GM18517 (cell line): ENCODE results near the gene SLC35F4.
"Not testable (repeated sequence)": the region's sequence is repeated elsewhere in the genome, so short reads cannot be mapped to it uniquely, and the experiment has no call there.

ENCODE experiments used
- ATAC-seq: cut with Tn5 transposase; IDR thresholded peaks from one replicate; pipeline ENCODE4 v1.9.1; 2021; ENCODE audit warnings: mild to moderate bottlenecking, moderate library complexity; ENCODE audit not compliant: unreplicated experiment

SLC35F4 gene

DNA sequence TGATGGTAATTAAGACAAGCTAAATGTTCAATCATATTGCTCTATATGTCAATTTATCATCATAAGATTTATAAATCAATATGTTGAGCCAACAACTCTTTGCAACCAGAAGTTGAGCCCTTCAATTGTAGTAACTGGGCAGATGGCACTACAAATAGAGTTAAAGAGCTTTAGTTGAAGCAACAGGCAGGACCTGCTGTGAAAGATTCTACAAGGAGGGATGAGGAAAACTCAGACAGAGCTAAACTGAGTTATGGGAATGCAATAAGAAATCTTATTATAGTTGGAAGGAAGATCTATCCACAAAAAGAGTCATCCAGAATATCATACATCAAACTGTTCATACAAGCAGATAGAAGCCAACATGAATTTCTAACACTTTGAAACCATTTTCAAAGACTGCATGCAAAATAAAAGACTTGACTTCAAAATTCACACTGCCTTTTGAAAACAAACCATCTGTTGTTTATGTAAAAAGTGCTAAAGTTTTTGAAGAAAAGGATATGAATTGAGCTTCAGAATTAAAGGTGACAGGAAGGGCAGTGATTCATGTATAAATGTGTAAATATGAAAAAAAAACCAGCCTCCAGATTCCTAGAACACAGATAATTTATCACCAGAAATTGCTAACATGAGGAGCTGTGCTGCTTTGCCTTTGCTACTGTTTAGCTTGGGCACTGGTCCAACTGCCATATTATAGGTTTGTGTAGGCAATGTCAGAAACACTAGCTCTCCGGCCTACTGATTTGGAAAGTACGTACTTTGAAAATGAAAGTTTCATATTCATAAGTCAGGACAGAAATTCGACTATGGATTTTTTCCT is 133.2 kb downstream of the SLC35F4 start:
- ATAC-seq = no peak

DNA sequence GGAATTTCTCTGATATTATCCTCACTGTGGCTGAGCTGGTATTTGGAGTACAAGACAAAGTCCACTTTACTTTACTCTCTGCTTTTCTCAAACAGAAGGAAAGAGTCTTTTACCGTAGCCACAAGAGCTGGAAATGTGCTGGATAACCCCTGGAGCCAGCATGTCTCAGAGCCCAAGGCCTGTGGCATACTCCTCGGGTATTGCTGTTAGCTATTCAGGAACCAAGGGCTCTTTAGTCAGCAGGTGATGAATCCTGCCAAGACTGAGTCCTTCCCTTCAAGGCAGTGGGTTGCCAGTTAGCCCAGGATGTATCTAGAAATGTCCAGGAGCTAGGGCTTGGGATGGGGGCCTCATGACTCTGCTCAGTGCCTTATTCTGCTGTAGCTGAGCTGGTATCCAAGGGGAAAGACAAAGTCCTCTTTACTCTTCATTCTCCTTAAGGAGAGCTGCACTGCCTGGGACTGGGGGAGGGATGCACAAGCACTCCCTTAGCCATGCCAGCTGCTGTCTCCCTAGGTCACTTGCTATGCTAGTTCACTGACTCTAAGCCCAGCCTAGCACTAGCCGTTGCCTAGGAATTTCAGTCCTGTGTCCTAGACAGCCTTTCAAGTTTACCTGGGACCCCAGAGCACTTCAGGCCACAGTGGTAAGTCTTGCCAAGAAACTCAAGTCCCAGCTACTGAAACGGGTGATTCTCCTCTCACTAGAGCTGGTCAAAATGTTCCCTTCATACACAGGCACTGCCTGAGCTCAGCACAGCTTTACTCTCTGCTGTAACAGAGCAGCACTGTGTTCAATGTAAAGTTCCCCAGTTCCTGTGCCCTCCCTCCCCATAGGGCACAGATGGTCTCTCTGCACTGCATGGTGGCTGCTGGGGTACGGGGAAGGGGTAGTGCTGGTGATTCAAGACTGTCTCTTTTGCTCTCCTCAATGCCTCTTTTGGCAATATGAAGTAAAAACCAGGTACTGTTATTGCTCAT is 136.4 kb downstream of the SLC35F4 start:
- ATAC-seq = no peak

DNA sequence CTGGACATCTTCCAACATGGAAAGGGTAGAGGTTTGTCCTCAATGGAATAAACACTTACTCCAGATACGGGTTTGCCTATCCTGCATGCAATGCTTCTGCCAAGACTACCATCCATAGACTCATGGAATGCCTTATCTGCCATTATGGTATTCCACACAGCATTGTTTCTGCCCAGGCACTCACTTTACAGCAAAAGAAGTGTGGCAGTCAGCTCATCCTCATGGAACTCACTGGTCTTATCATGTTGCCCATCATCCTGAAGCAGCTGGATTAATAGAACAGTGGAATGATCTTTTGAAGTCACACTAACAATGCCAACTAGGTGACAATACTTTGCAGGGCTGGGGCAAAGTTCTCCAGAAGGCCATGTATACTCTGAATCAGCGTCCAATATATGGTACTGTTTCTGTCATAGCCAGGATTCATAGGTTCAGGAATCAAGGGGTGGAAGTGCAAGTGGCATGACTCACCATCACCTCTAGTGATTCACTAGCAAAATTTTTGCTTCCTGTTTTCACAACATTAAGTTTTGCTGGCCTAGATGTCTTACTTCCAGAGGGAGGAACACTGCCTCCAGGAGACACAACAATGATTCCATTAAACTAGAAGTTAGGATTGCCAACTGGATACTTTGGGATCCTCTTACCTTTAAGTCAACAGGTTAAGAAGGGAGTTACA is 140.4 kb downstream of the SLC35F4 start:
- ATAC-seq = no peak

DNA sequence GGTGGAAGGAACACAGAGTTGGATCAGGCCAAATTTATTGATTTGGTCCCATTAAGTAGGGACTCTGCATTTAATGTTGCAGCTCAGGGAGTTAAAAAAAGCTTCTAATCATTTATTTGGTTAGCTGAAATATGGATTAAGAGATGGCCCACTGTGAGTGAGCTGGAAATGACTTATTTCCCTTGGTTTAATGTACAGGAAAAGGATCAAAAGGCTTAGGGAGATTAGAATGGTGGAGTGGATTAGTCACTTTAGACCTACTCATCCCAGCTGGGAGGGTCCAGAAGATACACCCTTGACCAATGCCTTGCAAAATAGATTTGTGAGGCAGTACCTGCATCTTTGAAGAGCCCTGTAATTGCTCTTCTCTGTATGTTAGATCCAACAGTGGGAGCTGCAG is 143.8 kb downstream of the SLC35F4 start:
- not testable (repeated sequence) for ATAC-seq

DNA sequence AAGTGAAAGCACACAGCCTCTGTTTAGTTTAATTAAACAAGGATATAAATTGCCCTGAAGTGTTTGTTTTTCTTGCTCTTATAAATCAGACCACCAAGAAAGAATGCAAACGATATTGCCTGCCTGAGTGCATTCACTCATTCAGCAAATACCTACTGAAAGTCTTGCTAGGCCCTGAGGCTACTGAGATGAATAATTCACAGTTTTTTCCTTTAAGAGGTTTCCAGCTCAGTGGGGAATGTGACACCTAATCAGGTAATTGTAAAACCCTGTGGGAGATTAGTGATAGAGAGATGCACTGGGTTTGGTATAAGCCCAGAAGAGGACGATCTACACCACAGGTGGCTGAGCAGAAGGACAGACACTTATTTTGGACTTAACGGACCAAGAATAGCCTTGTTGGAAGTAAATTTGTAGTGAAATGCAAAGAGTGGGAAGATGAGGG is 151.4 kb downstream of the SLC35F4 start:
- ATAC-seq = no peak

DNA sequence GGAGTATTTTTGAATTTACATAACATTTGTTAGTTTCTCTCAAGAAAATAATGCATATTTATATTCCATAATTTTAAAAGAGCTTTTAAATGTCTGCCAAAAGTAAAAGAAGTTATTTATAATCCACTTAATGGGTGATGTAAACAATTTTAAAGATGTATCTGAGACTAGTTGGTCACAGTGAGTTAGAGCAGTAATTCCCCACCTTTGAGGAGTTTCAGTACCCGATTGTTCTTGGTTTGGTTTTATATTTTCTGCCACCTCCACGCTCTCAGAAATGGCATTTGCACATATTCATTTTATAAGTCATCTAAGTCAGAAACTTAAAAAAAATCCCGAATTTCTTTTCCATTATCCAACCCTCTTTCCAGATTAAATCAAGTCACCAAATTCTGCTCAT is 153.2 kb downstream of the SLC35F4 start:
- no peak for ATAC-seq

DNA sequence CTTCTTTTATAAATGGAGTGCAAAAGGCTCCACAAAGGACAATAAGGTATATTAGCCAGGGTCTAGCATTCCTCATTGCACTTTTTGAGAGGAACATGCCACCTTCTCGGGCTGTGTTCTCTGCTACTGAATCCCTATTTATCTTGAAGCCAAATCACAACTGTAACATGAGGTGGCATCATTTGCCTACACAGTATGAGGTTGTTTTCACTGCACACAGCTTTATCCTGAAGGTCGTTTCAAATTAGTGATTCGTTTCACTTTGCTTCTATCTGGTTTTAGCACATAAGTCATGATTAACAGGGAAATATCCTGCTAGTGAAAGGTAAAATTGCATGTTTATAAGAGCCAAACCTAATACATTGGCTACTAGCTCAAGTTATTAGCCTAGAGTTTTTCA is 153.8 kb downstream of the SLC35F4 start:
- no peak for ATAC-seq

DNA sequence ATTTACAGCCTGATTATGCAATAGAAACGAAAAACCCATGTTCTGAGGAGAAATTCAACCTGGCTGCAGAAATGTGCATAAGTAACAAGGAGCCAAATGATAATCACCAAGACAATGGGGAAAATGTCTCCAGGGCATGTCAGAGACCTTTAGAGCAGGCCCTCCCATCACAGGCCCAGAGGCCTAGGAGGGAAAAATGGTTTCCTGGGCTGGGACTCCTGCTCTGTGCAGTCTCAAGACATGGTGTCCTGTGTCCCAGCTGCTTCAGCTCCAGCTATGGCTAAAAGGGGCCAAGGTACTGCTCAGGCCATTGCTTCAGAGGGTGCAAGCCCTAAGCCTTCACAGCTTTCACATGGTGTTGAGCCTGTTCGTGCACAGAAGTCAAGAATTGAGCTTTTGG is 156.0 kb downstream of the SLC35F4 start:
- ATAC-seq = no peak

DNA sequence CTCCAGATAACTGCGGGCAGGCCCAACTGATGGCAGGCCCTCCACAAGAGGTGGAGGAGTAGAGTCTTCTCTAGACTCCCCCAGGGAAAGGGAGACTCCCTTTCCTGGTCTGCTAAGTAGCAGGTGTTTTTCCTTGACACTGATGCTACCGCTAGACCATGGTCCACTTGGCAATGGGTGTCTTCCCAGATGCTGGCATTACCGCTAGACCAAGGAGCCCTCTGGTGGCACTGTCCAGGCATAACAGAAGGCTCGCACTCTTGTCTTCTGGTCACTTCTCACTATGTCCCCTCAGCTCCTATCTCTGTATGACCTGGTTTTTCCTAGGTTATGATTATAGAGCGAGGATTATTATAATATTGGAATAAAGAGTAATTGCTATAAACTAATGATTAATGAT is 156.8 kb downstream of the SLC35F4 start:
- not testable (repeated sequence) for ATAC-seq

DNA sequence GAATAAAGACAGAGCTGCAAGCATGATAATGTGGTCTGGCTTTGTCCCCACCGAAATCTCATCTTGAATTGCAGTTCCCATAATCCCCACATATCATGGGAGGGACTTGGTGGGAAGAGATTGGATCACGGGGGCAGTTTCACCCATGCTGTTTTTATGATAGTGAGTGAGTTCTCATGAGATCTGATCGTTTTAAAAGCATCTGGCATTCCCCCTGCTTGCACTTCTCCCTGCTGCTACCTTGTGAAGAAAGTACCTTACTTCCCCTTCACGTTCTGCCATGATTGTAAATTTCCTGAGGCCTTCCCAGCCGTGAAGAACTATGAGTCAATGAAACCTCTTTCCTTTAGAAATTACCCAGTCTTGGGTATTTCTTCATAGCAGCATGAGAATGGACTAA is 158.7 kb downstream of the SLC35F4 start:
- ATAC-seq = no peak

DNA sequence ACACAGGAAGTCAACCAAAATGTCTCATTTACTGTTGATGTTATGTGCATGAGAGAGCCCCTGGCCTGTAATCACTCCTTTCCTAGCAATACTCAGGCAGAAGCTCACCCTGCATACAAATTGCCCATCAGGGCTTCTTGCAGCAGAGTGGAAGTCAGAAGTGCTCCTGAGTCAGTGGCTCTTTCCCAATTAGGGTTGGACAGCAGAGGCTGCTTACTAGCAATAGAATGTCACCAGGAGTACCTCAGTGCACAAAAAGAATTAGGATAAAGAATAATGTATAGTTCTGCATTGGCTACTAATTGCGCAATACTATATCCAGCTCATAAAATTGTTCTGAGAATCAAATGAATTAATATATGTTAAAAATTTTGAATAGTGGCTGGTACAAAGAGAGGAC is 161.1 kb downstream of the SLC35F4 start:
- ATAC-seq = no peak

DNA sequence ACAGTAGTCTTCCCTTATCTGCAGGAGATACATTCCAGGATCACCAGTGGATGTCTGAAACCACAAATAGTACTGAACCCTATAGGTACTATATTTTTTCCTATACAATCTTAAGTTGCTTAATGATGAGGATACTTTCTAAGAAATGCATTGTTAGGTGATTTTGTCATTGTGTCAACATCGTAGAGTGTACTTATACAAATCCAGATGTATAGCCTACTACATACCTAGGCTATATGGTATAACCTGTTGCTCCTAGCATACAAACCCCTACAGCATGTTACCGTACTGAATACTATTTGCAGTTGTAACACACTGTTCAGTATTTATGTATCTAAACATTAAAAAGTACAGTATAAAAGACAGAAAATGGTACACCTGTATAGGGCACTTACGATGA is 165.9 kb downstream of the SLC35F4 start:
- ATAC-seq = no peak

DNA sequence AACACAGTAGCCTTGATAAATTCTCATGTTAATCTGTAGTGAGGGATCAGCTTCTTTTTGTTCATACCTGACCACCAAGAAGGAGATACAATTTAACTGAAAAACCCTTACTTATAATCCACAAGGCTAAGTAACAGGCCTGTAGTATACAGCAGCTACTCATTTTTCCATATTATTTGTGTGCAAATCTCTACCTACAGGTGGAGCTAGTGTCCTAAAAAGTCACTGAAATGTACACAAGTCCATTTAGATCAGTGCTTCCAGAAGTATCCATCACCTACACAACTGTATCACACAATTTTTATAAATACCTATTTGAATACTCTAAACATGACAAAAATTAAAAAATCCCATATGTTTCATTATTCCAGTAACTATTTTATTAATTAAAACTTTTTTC is 173.2 kb downstream of the SLC35F4 start:
- ATAC-seq = no peak

DNA sequence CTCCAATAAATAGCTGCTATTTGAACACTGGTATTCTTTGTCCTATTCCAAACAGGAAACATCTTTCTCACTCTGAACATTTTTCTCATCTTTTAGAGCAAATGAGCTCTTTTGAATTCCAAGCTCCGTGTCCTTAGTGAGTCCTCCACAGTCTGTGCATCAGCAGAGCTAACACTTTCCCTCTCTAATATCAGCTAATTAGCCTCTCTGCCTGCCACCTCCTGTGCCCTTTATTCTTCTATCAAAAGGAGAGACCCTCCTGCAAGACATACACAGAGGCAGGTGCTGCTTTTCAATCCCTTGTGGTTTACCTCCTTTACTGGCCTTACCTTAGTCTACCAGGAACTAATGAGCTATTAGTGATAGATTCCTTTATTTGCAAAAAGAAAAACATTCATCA is 178.5 kb downstream of the SLC35F4 start:
- ATAC-seq = no peak

DNA sequence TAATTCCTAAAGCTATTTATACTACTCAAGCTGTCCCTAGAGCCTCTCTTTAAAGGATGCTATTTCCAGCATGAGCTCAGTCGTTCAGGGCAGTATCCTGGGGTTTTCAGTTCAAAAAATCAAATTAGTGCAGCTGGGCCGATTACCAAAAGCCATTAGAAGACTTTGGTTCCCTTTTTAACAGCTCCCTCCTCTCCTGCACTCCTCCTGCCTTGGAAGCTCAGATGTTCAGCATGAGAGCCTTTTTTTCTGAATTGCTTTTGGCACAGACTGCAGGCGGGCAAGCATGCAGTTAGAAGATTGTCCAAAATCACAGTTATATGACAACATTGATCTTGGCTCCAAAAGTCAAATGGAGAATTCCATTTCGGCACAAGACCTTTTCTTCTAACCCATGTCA is 179.6 kb downstream of the SLC35F4 start:
- no peak for ATAC-seq

DNA sequence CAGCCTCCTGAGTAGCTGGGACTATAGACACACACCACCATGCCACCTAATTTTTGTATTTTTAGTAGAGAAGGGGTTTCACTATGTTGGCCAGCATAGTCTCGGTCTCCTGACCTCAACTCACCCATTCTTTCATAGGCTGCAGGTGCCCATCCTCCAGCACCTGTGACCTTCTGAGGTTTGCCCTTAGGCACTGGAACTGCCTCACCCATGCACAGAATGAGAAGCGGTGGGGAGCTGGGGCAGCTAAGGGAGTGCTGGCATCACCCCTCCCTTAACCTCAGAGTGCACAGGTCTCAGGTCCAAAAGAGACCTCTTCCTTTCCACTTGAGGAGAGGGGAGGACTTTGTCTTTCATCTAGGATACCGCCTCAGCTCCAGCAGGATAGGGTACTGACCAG is 194.9 kb downstream of the SLC35F4 start:
- ATAC-seq = no peak

DNA sequence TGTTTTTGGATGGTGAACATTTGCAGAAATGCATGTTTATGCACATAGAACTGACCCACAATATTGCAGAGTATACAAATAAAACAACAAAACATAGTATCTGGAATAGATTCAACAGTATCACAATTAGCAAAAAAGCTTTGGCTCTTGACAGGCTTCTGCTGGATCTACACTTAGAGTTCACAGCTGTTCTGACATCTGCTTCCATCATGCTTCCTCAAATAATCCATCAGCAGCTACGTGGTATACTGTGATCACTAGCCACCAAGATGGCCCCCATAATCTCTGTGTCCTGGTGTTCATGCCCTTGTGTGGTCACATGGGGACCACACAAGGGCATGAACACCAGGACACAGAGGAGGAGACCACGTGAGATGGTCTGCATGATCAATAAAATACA is 205.7 kb downstream of the SLC35F4 start:
- ATAC-seq = no peak

DNA sequence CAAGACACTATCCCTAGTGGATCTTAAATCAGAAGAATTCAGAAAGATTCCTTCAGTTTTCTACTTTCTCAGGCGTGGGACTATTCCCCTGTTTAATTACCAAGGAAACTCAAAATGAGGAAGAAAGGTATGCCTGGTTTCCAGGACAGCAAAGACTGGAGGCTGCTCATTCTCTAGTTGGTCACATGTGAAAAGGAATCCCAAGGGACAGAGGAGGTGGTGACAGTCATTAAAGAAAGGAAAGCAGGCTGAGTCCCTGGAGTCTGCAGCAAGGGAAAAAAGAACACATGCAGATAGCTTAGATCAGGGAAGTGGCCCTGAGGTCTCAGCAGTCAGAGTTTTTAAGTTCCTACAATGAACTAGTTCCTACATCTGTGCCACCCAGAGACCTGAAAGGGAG is 206.8 kb downstream of the SLC35F4 start:
- no peak for ATAC-seq

DNA sequence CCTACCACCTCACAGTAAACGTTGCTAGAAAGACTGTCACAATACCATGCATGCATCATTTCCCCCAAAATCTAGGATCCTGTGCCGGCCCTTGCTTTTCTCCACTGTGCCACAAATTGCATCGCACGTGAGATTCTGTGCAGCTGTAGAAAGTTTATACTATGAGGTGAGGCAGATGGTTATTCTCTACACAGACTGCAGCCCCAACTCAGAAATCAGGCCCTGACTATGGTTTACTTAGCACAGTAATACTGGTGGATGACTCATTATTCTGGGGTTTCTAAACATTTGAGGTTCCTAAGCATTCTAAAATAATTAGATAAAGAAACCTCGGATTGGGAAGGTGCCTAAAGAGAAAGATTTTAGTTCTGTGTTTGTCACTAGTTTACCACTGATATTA is 208.4 kb downstream of the SLC35F4 start:
- ATAC-seq = no peak

DNA sequence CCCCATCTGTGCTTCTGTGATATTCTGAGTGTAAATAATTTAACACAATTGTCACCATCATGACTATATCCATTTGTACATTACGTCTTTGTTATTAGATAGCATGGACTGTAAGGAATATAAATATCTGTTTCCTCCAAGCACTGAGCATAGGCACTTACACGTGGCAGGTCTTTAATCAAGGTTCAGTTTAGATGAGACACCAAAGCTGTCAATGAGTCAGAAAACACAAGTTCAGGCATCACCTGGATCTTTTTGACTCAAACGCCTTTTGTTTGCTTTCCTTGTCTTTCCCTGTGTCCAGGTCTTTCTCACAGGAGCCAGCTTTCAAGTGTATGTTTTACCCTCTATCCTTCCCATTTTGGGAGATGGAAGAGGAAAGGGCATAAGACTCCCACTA is 209.0 kb downstream of the SLC35F4 start:
- ATAC-seq = no peak

DNA sequence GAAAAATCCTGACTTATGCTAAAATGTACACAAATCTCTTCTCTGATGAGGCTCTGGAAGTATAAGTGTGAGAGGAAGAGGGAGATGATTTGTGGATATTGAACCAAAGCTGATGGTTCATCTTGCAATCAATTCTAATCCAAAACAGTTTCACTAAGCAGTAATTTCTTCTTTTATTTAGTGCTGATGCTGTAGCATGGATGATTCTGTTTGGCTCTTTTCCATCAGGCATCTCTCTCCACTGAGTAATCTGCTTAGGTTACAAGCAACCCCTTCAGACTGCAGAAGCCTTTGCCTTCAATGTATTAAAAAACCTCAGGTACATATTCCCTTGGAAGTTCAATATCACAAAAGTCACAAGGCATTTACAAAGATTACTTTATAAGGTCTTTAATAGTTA is 213.1 kb downstream of the SLC35F4 start:
- no peak for ATAC-seq
